Endothelial cell of umbilical vein (primary cell): ENCODE measurements around the gene AHNAK2. TPM values are rescaled to one million over a fixed set of nuclear protein-coding genes. Genes with fewer than 3 reads are reported as not detected.
"Not testable (repeated sequence)": the region's sequence is repeated elsewhere in the genome, so short reads cannot be mapped to it uniquely, and the experiment has no call there.

Experiments
- BruUV-seq: library from RNA; stranded (reverse); fragments of 400-500 nt; replicated peaks from 2 replicates; lab custom pipeline; 2021; lab: Mats Ljungman, UMichigan
- CTCF ChIA-PET: fragments of 300-600, 350-600 bp; sonication (Branson Sonifier 250); formaldehyde crosslinking; loops from one replicate; lab custom pipeline; 2021; ENCODE audit warnings: antibody characterized with exemption, inconsistent platforms; lab: Charles Lee
- POLR2A ChIA-PET: fragments of 300-600, 350-600 bp; sonication (Branson Sonifier 250); formaldehyde crosslinking; loops from one replicate; lab custom pipeline; 2021; ENCODE audit warnings: antibody characterized with exemption, inconsistent platforms; lab: Charles Lee
- DNase-seq: peaks from one replicate; pipeline ENCODE4 v3.0.0-alpha.2; 2011; ENCODE audit warnings: low read depth, low spot score
- FAIRE-seq: peaks from 2 replicates; lab custom pipeline; 2011; peaks lifted over from hg19 to GRCh38; lab: Jason Lieb, UNC
- H2AFZ ChIP-seq: 2 replicates; pipeline ENCODE4 v1.6.0; 2012; ENCODE audit warnings: low read depth, low read length, control low read depth, inconsistent platforms
- H3K27ac ChIP-seq: 2 replicates; pipeline ENCODE4 v1.5.1; 2011; ENCODE audit warnings: low read depth, mild to moderate bottlenecking, control low read depth, low read length, moderate library complexity; ENCODE audit not compliant: insufficient read depth
- H3K27me3 ChIP-seq, 2 experiments: 2 replicates each; pipeline versions ENCODE4 v1.6.0 to v1.6.1; 2011; ENCODE audit warnings: low read length in 2 of 2, mixed read lengths in 1 of 2; ENCODE audit not compliant: control insufficient read depth in 2 of 2, insufficient read depth in 2 of 2
- H3K36me3 ChIP-seq, 2 experiments: 2 replicates in 1 of 2; 3 replicates in 1 of 2; pipeline ENCODE4 v1.5.1; 2011; ENCODE audit warnings: low read length in 2 of 2, mild to moderate bottlenecking in 1 of 2, moderate library complexity in 1 of 2; ENCODE audit not compliant: control insufficient read depth in 2 of 2, insufficient read depth in 2 of 2; ENCODE audit errors: extremely low read depth in 1 of 2
- H3K4me1 ChIP-seq: 3 replicates; pipeline ENCODE4 v1.5.1; 2011; ENCODE audit warnings: mild to moderate bottlenecking, low read length; ENCODE audit not compliant: control insufficient read depth, insufficient read depth; ENCODE audit errors: extremely low read depth
- H3K4me2 ChIP-seq: 2 replicates; pipeline ENCODE4 v1.6.1; 2011; ENCODE audit warnings: low read length, control low read depth, mixed read lengths; ENCODE audit not compliant: insufficient read depth
- H3K4me3 ChIP-seq, 3 experiments: fragments of 200-600 bp in 1 of 3; sonication (generic), shearing (Covaris generic) in 1 of 3; replicated peaks in 1 of 3; 2 replicates each; pipeline ENCODE4 v1.5.1; 2011 to 2016; ENCODE audit warnings: control low read depth in 3 of 3, low read length in 3 of 3, mild to moderate bottlenecking in 2 of 3, inconsistent platforms in 1 of 3, low read depth in 1 of 3, moderate library complexity in 1 of 3; ENCODE audit not compliant: insufficient read depth in 1 of 3
- H3K79me2 ChIP-seq: 2 replicates; pipeline ENCODE4 v1.6.0; 2012; ENCODE audit warnings: low read length, inconsistent platforms; ENCODE audit not compliant: control insufficient read depth, insufficient read depth
- H3K9ac ChIP-seq: replicated peaks from 2 replicates; pipeline ENCODE3; 2011; ENCODE audit warnings: low read length, control low read depth; ENCODE audit not compliant: insufficient read depth; ENCODE audit errors: extremely low read depth
- H3K9me1 ChIP-seq: replicated peaks from 3 replicates; pipeline ENCODE4 v1.6.0; 2011; ENCODE audit warnings: mild to moderate bottlenecking, low read length; ENCODE audit not compliant: control insufficient read depth, insufficient read depth; ENCODE audit errors: extremely low read depth
- H3K9me3 ChIP-seq: replicated peaks from 2 replicates; pipeline ENCODE4 v1.5.1; 2012; ENCODE audit warnings: low read length, inconsistent platforms; ENCODE audit not compliant: control insufficient read depth, insufficient read depth
- H4K20me1 ChIP-seq: replicated peaks from 2 replicates; pipeline ENCODE3; 2011; ENCODE audit warnings: mild to moderate bottlenecking, low read length; ENCODE audit not compliant: control insufficient read depth, insufficient read depth; ENCODE audit errors: extremely low read depth
- EZH2 ChIP-seq: IDR thresholded peaks from 2 replicates; pipeline ENCODE4 v1.6.1; 2012; ENCODE audit warnings: borderline replicate concordance, low read depth, mild to moderate bottlenecking, moderate library complexity, low read length, inconsistent platforms; ENCODE audit not compliant: severe bottlenecking
- FOS ChIP-seq: IDR thresholded peaks from 2 replicates; pipeline ENCODE4 v1.6.1; 2011; ENCODE audit warnings: mild to moderate bottlenecking, low read length, moderate library complexity, borderline replicate concordance; ENCODE audit not compliant: insufficient read depth
- GATA2 ChIP-seq: IDR thresholded peaks from 2 replicates; pipeline ENCODE4 v1.7.0; 2011; ENCODE audit warnings: low read depth, mild to moderate bottlenecking, moderate library complexity, mixed read lengths, low read length; ENCODE audit not compliant: insufficient read length, insufficient read depth
- JUN ChIP-seq: IDR thresholded peaks from 2 replicates; pipeline ENCODE4 v1.6.1; 2011; ENCODE audit warnings: borderline replicate concordance, low read depth; ENCODE audit not compliant: insufficient read length, insufficient read depth
- MAX ChIP-seq: IDR thresholded peaks from 2 replicates; pipeline ENCODE4 v1.6.1; 2011; ENCODE audit not compliant: insufficient read depth, insufficient read length
- MYC ChIP-seq: IDR thresholded peaks from one replicate; pipeline ENCODE4 v1.6.1; 2011; ENCODE audit warnings: mild to moderate bottlenecking, low read depth, low read length
- POLR2A ChIP-seq: IDR thresholded peaks from 2 replicates; pipeline ENCODE4 v1.6.1; 2012; ENCODE audit warnings: low read depth, mild to moderate bottlenecking, control low read depth, low read length
- POLR2AphosphoS5 ChIP-seq: IDR thresholded peaks from 2 replicates; pipeline ENCODE4 v1.6.1; 2012; ENCODE audit warnings: low read depth, mild to moderate bottlenecking, control low read depth, low read length, moderate library complexity; ENCODE audit not compliant: insufficient read depth
- dilution Hi-C: fragments of 300-500 bp; cut with MboI; formaldehyde crosslinking; loops from one replicate; pipeline ENCODE4 v1.15.0; 2019; ENCODE audit warnings: low sequenced_read_pairs; ENCODE audit not compliant: extremely low pct_ligation_motif_present
- intact Hi-C: fragments of 100-400 bp; cut with micrococcal nuclease; formaldehyde crosslinking; loops from one replicate; pipeline ENCODE4 v1.10.0; 2022
- polyA plus RNA-seq, 4 experiments: library from polyadenylated mRNA; depleted of rRNA in 3 of 4; stranded (reverse) in 3 of 4; unstranded in 1 of 4; fragments of >200 nt; gene quantifications; 2 replicates each; pipeline versions ENCODE4 v1.2.1 to v1.2.3, GENCODE V29; 2011 to 2012; ENCODE audit warnings: missing spikeins in 1 of 4
- total RNA-seq: library from RNA; stranded (reverse); gene quantifications from 2 replicates; pipeline ENCODE4 v1.2.3, GENCODE V29; 2021
- TF ChIP-seq, protein P1 (sequence below), 2 donors: IDR thresholded peaks; 1 replicate in 1 of 2; 2 replicates in 1 of 2; pipeline ENCODE4 v1.5.1; 2011; ENCODE audit warnings: low read length in 2 of 2, mild to moderate bottlenecking in 2 of 2, moderate library complexity in 2 of 2, control low read depth in 1 of 2, inconsistent platforms in 1 of 2, low read depth in 1 of 2; ENCODE audit not compliant: insufficient read depth in 1 of 2; ENCODE audit errors: extremely low read depth in 1 of 2

Gene AHNAK2
- total and polyA plus RNA-seq, 2 donors (not counting 3 experiments of a cell fraction or from before 2014, with no cell fraction given) = 17.7 to 68.7 TPM

GRCh38 chr14:104943216-104944015 is 34.8 kb downstream of the AHNAK2 start:
- H4K20me1 ChIP-seq, BruUV-seq, H3K4me1 ChIP-seq, dilution Hi-C loops, DNase-seq, POLR2A ChIA-PET, H3K9me1 ChIP-seq, H3K27ac ChIP-seq, H3K4me2 ChIP-seq, H3K9me3 ChIP-seq, H3K36me3 ChIP-seq, H3K27me3 ChIP-seq, H3K9ac ChIP-seq, H3K4me3 ChIP-seq, FAIRE-seq, intact Hi-C loops, H3K79me2 ChIP-seq, H2AFZ ChIP-seq: not testable (repeated sequence)
- CTCF ChIA-PET = interaction anchor here (1.4 kb wide), 1 partner anchor 10 kb away, joined by 3 read pairs; no protein-coding TSS in a partner anchor

GRCh38 chr14:104942586-104942985 is 35.6 kb downstream of the AHNAK2 start:
- ChIA-PET CTCF (interaction anchor here (1.4 kb wide), 1 partner anchor 9 kb away, joined by 3 read pairs; no protein-coding TSS in a partner anchor), POLR2A (no interaction called here)
- H3K36me3 ChIP-seq = peaks cover 0 to 3% of the 10 kb centered on the region in 2 experiments
- no peaks in the 10 kb centered on the region for H3K9me3 ChIP-seq
- no peaks in the 10 kb centered on the region for H3K79me2 ChIP-seq
- H3K4me3 ChIP-seq = no peak overlapping the region
- H2AFZ ChIP-seq = no peak overlapping the region
- TF ChIP-seq, protein P1, sequence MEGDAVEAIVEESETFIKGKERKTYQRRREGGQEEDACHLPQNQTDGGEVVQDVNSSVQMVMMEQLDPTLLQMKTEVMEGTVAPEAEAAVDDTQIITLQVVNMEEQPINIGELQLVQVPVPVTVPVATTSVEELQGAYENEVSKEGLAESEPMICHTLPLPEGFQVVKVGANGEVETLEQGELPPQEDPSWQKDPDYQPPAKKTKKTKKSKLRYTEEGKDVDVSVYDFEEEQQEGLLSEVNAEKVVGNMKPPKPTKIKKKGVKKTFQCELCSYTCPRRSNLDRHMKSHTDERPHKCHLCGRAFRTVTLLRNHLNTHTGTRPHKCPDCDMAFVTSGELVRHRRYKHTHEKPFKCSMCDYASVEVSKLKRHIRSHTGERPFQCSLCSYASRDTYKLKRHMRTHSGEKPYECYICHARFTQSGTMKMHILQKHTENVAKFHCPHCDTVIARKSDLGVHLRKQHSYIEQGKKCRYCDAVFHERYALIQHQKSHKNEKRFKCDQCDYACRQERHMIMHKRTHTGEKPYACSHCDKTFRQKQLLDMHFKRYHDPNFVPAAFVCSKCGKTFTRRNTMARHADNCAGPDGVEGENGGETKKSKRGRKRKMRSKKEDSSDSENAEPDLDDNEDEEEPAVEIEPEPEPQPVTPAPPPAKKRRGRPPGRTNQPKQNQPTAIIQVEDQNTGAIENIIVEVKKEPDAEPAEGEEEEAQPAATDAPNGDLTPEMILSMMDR (IDR thresholded peaks at IDR 0.05; ENCODE audit: extremely low read depth in 1 of 2, insufficient read depth in 1 of 2, low read depth in 1 of 2, low read length in 2 of 2) = no peak
- no peak for TF ChIP-seq MAX
- TF ChIP-seq GATA2 = no peak
- TF ChIP-seq POLR2A = no peak
- TF ChIP-seq JUN = no peak
- no peak for TF ChIP-seq FOS
- no peak for TF ChIP-seq EZH2
- TF ChIP-seq POLR2AphosphoS5 = no peak
- no peak for TF ChIP-seq MYC
- no peaks in the 10 kb centered on the region for H4K20me1 ChIP-seq
- H3K4me1 ChIP-seq = no peaks in the 10 kb centered on the region
- BruUV-seq = no TSS peak
- FAIRE-seq = no peak
- no peaks in the 10 kb centered on the region for H3K9me1 ChIP-seq
- intact Hi-C loops = no loop called here
- no peak overlapping the region for H3K4me2 ChIP-seq
- no peak overlapping the region for H3K27ac ChIP-seq
- H3K9ac ChIP-seq = no peak overlapping the region
- dilution Hi-C loops = no loop called here
- DNase-seq = no peak
- H3K27me3 ChIP-seq = no peaks in the 10 kb centered on the region
